RWPE1 (cell line): ENCODE results near the gene PC.

Experiments
- CTCF ChIA-PET: fragments of 350-600 bp; sonication (Branson Sonifier 250); formaldehyde crosslinking; extraction: SDS; loops from one replicate; lab custom pipeline; 2021; lab: Yijun Ruan, JAX
- POLR2A ChIA-PET: fragments of 400-600 bp; formaldehyde crosslinking; extraction: SDS; loops from one replicate; lab custom pipeline; 2020; ENCODE audit warnings: antibody characterized with exemption; ENCODE audit not compliant: low non-redundant PET; lab: Yijun Ruan, JAX
- DNase-seq: peaks from one replicate; pipeline ENCODE4 v3.0.0; 2012; ENCODE audit warnings: low spot score
- H3K27ac ChIP-seq: fragments of 450-650 bp; 2 replicates; pipeline ENCODE4 v1.5.1; 2017
- TF ChIP-seq, protein P1 (sequence below): fragments of 450-650 bp; conservative IDR thresholded peaks from 2 replicates; pipeline ENCODE4 v1.5.1; 2017; ENCODE audit warnings: low read depth, mild to moderate bottlenecking

Gene PC

GRCh38 chr11:66885469-66885868, 72.7 kb downstream of the PC start:
- POLR2A ChIA-PET, result no interaction called here
- H3K27ac ChIP-seq, result peak overlapping the region; percentile 49
- TF ChIP-seq, protein P1, sequence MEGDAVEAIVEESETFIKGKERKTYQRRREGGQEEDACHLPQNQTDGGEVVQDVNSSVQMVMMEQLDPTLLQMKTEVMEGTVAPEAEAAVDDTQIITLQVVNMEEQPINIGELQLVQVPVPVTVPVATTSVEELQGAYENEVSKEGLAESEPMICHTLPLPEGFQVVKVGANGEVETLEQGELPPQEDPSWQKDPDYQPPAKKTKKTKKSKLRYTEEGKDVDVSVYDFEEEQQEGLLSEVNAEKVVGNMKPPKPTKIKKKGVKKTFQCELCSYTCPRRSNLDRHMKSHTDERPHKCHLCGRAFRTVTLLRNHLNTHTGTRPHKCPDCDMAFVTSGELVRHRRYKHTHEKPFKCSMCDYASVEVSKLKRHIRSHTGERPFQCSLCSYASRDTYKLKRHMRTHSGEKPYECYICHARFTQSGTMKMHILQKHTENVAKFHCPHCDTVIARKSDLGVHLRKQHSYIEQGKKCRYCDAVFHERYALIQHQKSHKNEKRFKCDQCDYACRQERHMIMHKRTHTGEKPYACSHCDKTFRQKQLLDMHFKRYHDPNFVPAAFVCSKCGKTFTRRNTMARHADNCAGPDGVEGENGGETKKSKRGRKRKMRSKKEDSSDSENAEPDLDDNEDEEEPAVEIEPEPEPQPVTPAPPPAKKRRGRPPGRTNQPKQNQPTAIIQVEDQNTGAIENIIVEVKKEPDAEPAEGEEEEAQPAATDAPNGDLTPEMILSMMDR, result no peak
- no peak for DNase-seq
- CTCF ChIA-PET, result no interaction called here

DNA sequence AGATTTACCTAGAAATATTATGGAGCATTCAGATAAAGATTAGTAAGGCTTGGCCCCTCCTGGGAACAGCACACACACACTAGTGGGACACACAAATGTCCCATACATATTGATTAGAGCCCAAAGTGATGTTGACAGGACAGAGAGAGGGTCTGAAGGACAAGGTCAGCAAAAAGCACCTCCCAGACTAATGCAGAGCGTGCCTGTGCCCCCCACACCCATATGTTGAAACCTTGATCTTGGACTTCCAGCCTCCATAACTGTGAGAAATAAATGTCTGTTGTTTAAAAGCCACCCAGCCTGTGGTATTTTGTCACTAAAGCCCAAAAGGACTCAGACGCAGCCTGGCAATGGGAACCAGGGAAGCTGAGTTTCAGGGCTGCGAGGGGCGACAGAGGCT, 73.7 kb downstream of the PC start:
- CTCF ChIA-PET, result no interaction called here
- POLR2A ChIA-PET, result no interaction called here
- TF ChIP-seq, protein P1, result no peak

GRCh38 chr11:66883016-66883965, 74.9 kb downstream of the PC start:
- peak overlapping the region; percentile 87 for H3K27ac ChIP-seq
- no peak for DNase-seq
- ChIA-PET POLR2A (no interaction called here), CTCF (interaction anchor here (0.6 to 1.2 kb wide), 2 partner anchors 92 to 93 kb away, joined by 3 to 5 read pairs; no protein-coding TSS in a partner anchor)
- TF ChIP-seq, protein P1, result peak; percentile 54

More for the DNA sequence above, 73.7 kb downstream of the PC start:
- H3K27ac ChIP-seq, result peak overlapping the region; percentile 87; the same call in 1 of the 2 replicates
- no peak for DNase-seq

GRCh38 chr11:66882561-66883015, 75.6 kb downstream of the PC start:
- peak overlapping the region; percentile 87 for H3K27ac ChIP-seq
- POLR2A ChIA-PET, result no interaction called here
- TF ChIP-seq, protein P1, result no peak
- no peak for DNase-seq
- CTCF ChIA-PET, result interaction anchor here (0.6 to 1.2 kb wide), 2 partner anchors 93 to 94 kb away, joined by 3 to 5 read pairs; no protein-coding TSS in a partner anchor

DNA sequence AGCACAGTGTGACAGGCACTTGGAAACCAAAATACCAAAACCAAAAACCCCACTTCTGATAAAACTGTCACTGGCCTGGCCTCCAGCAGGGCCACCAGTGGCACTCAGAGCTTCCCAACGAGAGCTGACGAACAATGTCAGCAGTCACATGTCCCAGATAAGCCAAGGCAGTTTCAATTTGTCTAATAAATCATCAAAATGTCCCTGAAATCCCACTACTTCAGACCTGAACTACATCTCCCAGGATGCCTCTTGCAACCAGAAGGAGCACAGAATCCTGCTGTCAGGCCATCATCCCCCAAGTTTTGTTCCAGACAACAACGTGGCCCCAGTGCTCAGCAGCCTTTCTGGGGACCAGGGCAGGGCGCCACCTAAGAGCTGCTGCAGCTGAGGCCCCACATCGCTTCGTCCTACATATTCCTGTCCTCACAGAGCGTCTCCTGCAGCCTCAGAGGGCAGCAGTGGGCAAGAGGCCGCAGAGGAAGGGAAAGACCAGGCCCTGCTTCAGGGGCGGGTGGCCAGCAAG, 76.2 kb downstream of the PC start:
- no peak for DNase-seq
- CTCF ChIA-PET, result interaction anchor here (1.2 kb wide), 1 partner anchor 94 kb away, joined by 5 read pairs; no protein-coding TSS in a partner anchor
- TF ChIP-seq, protein P1, result no peak
- POLR2A ChIA-PET, result no interaction called here
- H3K27ac ChIP-seq, result peak overlapping the region; percentile 87

DNA sequence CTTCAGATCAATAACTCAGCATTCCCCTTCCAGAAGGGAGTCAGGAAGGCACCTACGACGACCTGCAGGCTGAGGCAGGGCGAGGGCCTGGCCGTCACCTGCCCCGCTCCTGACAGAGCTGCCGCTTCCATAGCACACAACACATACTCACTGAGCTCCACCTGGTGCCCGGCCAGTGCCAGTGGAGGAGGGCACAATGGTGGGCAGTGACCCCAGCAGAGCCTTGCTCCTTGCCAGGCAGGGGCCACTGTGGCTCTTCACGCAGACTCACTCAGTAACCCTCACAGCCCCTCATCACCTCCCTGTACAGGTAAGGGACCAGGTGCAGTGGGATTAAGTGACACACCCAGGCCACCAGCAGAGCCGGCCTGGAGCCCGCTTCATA, 76.7 kb downstream of the PC start:
- TF ChIP-seq, protein P1, result no peak
- H3K27ac ChIP-seq, result peak overlapping the region; percentile 87
- POLR2A ChIA-PET, result no interaction called here
- DNase-seq, result no peak
- CTCF ChIA-PET, result interaction anchor here (0.7 to 1.2 kb wide), 4 partner anchors 9 to 470 kb away, joined by 3 to 5 read pairs (median 3); no protein-coding TSS in a partner anchor
